Upper lobe of left lung (tissue), 6 donors: ENCODE measurements around the gene CUX1. TPM values are rescaled to one million over a fixed set of nuclear protein-coding genes. Genes with fewer than 3 reads are reported as not detected.
A peak's percentile ranks its signal among the peaks of the same experiment; 100 is the strongest.

Experiments
- ATAC-seq, 2 donors: fragments of 200-7000 bp; cut with Tn5 transposase; one replicate each; pipeline ENCODE4 v1.9.1; 2022; ENCODE audit warnings: mild to moderate bottlenecking in 2 of 2, moderate library complexity in 2 of 2; ENCODE audit not compliant: low FRiP score in 2 of 2
- DNase-seq, 2 donors: peaks; one replicate each; pipeline ENCODE4 v3.0.0-alpha.2; 2019 to 2020
- H3K27ac ChIP-seq, 4 donors: fragments of 200-600 bp; sonication (generic); one replicate each; pipeline ENCODE4 v1.5.1; 2016 to 2019
- H3K27me3 ChIP-seq, 4 donors: fragments of 200-600 bp; sonication (generic); one replicate each; pipeline ENCODE4 v1.5.1; 2017 to 2019
- H3K36me3 ChIP-seq, 4 donors: fragments of 200-600 bp; sonication (generic); one replicate each; pipeline ENCODE4 v1.5.1; 2016 to 2019
- H3K4me1 ChIP-seq, 4 donors: fragments of 200-600 bp; sonication (generic); one replicate each; pipeline ENCODE4 v1.5.1; 2018 to 2019
- H3K4me3 ChIP-seq, 4 donors: fragments of 200-600 bp; sonication (generic); one replicate each; pipeline ENCODE4 v1.5.1; 2017 to 2019; ENCODE audit warnings: mild to moderate bottlenecking in 2 of 4, moderate library complexity in 1 of 4
- H3K9me3 ChIP-seq, 4 donors: fragments of 200-600 bp; sonication (generic); one replicate each; pipeline ENCODE4 v1.5.1; 2018 to 2019
- CTCF ChIP-seq, 6 experiments: fragments of 450-650 bp in 4 of 6; fragments of 200-600 bp in 2 of 6; sonication (generic) in 2 of 6; IDR thresholded peaks; one replicate each; pipeline ENCODE4 v1.5.1; 2016 to 2019; ENCODE audit warnings: antibody characterized with exemption in 6 of 6
- EP300 ChIP-seq, 4 donors: sonication (generic); formaldehyde crosslinking; IDR thresholded peaks; one replicate each; pipeline ENCODE4 v1.5.1; 2017; ENCODE audit warnings: antibody characterized with exemption in 4 of 4, control low read depth in 2 of 4
- POLR2A ChIP-seq, 4 donors: fragments of 450-650 bp; IDR thresholded peaks; one replicate each; pipeline ENCODE4 v1.5.1; 2016 to 2017; ENCODE audit warnings: antibody characterized with exemption in 4 of 4, mild to moderate bottlenecking in 2 of 4
- POLR2AphosphoS5 ChIP-seq, 2 donors: sonication (generic); formaldehyde crosslinking; IDR thresholded peaks; one replicate each; pipeline ENCODE4 v1.5.1; 2017; ENCODE audit warnings: antibody characterized with exemption in 2 of 2
- WGBS, 2 donors: methylation state at CpG; one replicate each; pipeline ENCODE4 v1.1.5; 2017 to 2018; 5-methylcytosine and 5-hydroxymethylcytosine counted together
- total RNA-seq, 6 donors: library from RNA; depleted of rRNA in 4 of 6; stranded (reverse); fragments of >200 nt in 4 of 6; gene quantifications; one replicate each; pipeline versions ENCODE4 v1.1.0 to v1.2.1, GENCODE V29; 2016 to 2021
- donor health status: DM: no; HTN: no; CAD: no; lungs with moderate emphysema.
- donor health status: DM: no; HTN: yes; CAD: no; lungs with severe emphysema.

Gene CUX1
- total RNA-seq, 6 donors from 2014 or later: 106 to 188 (median 115) TPM

GRCh38 chr7:101993311-101993710, 175.9 kb downstream of the CUX1 start:
- Histone ChIP-seq H3K4me1 (no peaks in the 10 kb centered on the region), H3K27ac (no peak overlapping the region), H3K9me3 (no peaks in the 10 kb centered on the region), H3K36me3 (no peaks in the 10 kb centered on the region), H3K4me3 (no peak overlapping the region), H3K27me3 (no peaks in the 10 kb centered on the region)
- 91 to 98% methylated on average over 8 of the region's 8 CpGs for WGBS, 2 donors
- ATAC-seq: no peak
- DNase-seq: no peak
- no peak for TF ChIP-seq POLR2A (IDR thresholded peaks at IDR 0.05)
- TF ChIP-seq POLR2AphosphoS5 (IDR thresholded peaks at IDR 0.05): no peak
- TF ChIP-seq EP300 (IDR thresholded peaks at IDR 0.05): no peak
- TF ChIP-seq CTCF (IDR thresholded peaks at IDR 0.05): no peak

GRCh38 chr7:101995121-101995520, 177.7 kb downstream of the CUX1 start:
- Histone ChIP-seq H3K27ac (no peak overlapping the region), H3K4me1 (no peaks in the 10 kb centered on the region), H3K4me3 (no peak overlapping the region), H3K27me3 (no peaks in the 10 kb centered on the region), H3K36me3 (no peaks in the 10 kb centered on the region), H3K9me3 (no peaks in the 10 kb centered on the region)
- TF ChIP-seq EP300 (IDR thresholded peaks at IDR 0.05) (no peak), POLR2A (IDR thresholded peaks at IDR 0.05) (no peak), POLR2AphosphoS5 (IDR thresholded peaks at IDR 0.05) (no peak)
- DNase-seq: no peak
- 81% methylated on average over 5 of the region's 5 CpGs for WGBS, 2 donors
- ATAC-seq: no peak

GRCh38 chr7:101996131-101996691, 178.8 kb downstream of the CUX1 start:
- Histone ChIP-seq H3K27me3 (no peaks in the 10 kb centered on the region), H3K27ac (no peak overlapping the region), H3K4me1 (no peaks in the 10 kb centered on the region), H3K4me3 (no peak overlapping the region), H3K9me3 (no peaks in the 10 kb centered on the region), H3K36me3 (no peaks in the 10 kb centered on the region)
- ATAC-seq: no peak
- WGBS, 2 donors: 80 to 82% methylated on average over 10 of the region's 10 CpGs
- DNase-seq: no peak
- TF ChIP-seq EP300 (IDR thresholded peaks at IDR 0.05) (no peak), POLR2A (IDR thresholded peaks at IDR 0.05) (no peak), CTCF (IDR thresholded peaks at IDR 0.05) (no peak), POLR2AphosphoS5 (IDR thresholded peaks at IDR 0.05) (no peak)

- no peak overlapping the region for H3K4me3 ChIP-seq
- H3K27ac ChIP-seq: no peak overlapping the region
- H3K4me1 ChIP-seq: no peaks in the 10 kb centered on the region
- WGBS, 2 donors: 96 to 98% methylated on average over 15 to 16 of the region's 16 CpGs
- no peaks in the 10 kb centered on the region for H3K36me3 ChIP-seq
- DNase-seq (no peak), ATAC-seq (no peak)
- no peaks in the 10 kb centered on the region for H3K9me3 ChIP-seq
- no peaks in the 10 kb centered on the region for H3K27me3 ChIP-seq
- TF ChIP-seq CTCF (IDR thresholded peaks at IDR 0.05) (no peak), POLR2AphosphoS5 (IDR thresholded peaks at IDR 0.05) (no peak), EP300 (IDR thresholded peaks at IDR 0.05) (no peak)
Observed at GRCh38 chr7:101996876-101997275, 179.4 kb downstream of the CUX1 start.

GRCh38 chr7:101998029-101998905, 180.8 kb downstream of the CUX1 start:
- H3K4me1 ChIP-seq: no peaks in the 10 kb centered on the region
- H3K4me3 ChIP-seq: no peak overlapping the region
- DNase-seq: no peak
- 69 to 71% methylated on average over 15 to 22 of the region's 24 CpGs for WGBS, 2 donors
- TF ChIP-seq CTCF (IDR thresholded peaks at IDR 0.05) (no peak), POLR2A (IDR thresholded peaks at IDR 0.05) (no peak), POLR2AphosphoS5 (IDR thresholded peaks at IDR 0.05) (no peak), EP300 (IDR thresholded peaks at IDR 0.05) (no peak)
- H3K27ac ChIP-seq: no peak overlapping the region
- H3K36me3 ChIP-seq: no peaks in the 10 kb centered on the region
- ATAC-seq: peak; percentile 6 to 11
- H3K9me3 ChIP-seq: no peaks in the 10 kb centered on the region
- H3K27me3 ChIP-seq: no peaks in the 10 kb centered on the region
